GM18526 (cell line): Measurements from ENCODE around the gene INTS6L.
A peak's percentile ranks its signal among the peaks of the same experiment; 100 is the strongest.

ENCODE experiments used
- POLR2A ChIP-seq: IDR thresholded peaks from 3 replicates; pipeline ENCODE4 v1.6.1; 2011; ENCODE audit not compliant: insufficient read length; ENCODE audit errors: extremely low read depth

INTS6L gene

GRCh38 chrX:135520553-135521404, at the start of gene INTS6L:
Gene INTS6L, plus strand, starts transcription at chrX:135520660. Its CDS starts 333 bp downstream, at chrX:135520993.
- peak; percentile 99 for TF ChIP-seq POLR2A

- no peak for TF ChIP-seq POLR2A
These were observed 44.1 kb upstream of the INTS6L start for GRCh38 chrX:135476378-135476777.

GRCh38 chrX:135477576-135477975, 42.9 kb upstream of the INTS6L start:
- TF ChIP-seq POLR2A: no peak

GRCh38 chrX:135480076-135480475, 40.4 kb upstream of the INTS6L start:
- TF ChIP-seq POLR2A: no peak

- no peak for TF ChIP-seq POLR2A
These were observed 38.7 kb upstream of the INTS6L start for GRCh38 chrX:135481696-135482179.

GRCh38 chrX:135484641-135485289, 35.7 kb upstream of the INTS6L start:
- no peak for TF ChIP-seq POLR2A

- no peak for TF ChIP-seq POLR2A
These were observed 30.9 kb upstream of the INTS6L start for GRCh38 chrX:135489542-135489941.

GRCh38 chrX:135490979-135491514, 29.4 kb upstream of the INTS6L start:
- no peak for TF ChIP-seq POLR2A

GRCh38 chrX:135494453-135494852, 26.0 kb upstream of the INTS6L start:
- no peak for TF ChIP-seq POLR2A

GRCh38 chrX:135497736-135498135, 22.7 kb upstream of the INTS6L start:
- TF ChIP-seq POLR2A: no peak

GRCh38 chrX:135498236-135498635, 22.2 kb upstream of the INTS6L start:
- no peak for TF ChIP-seq POLR2A

GRCh38 chrX:135505351-135505750, 15.1 kb upstream of the INTS6L start:
- no peak for TF ChIP-seq POLR2A

GRCh38 chrX:135509885-135510284, 10.6 kb upstream of the INTS6L start:
- no peak for TF ChIP-seq POLR2A

- TF ChIP-seq POLR2A: no peak
These were observed 7.8 kb upstream of the INTS6L start for GRCh38 chrX:135512508-135513129.

GRCh38 chrX:135513130-135513515, 7.3 kb upstream of the INTS6L start:
- no peak for TF ChIP-seq POLR2A
